ENCODE data around the gene ERN1. TPM values are rescaled to one million over a fixed set of nuclear protein-coding genes. Genes with fewer than 3 reads are reported as not detected.

ERN1 gene
- total RNA-seq, 1 donor from 2014 or later, result 6.3 TPM

DNA sequence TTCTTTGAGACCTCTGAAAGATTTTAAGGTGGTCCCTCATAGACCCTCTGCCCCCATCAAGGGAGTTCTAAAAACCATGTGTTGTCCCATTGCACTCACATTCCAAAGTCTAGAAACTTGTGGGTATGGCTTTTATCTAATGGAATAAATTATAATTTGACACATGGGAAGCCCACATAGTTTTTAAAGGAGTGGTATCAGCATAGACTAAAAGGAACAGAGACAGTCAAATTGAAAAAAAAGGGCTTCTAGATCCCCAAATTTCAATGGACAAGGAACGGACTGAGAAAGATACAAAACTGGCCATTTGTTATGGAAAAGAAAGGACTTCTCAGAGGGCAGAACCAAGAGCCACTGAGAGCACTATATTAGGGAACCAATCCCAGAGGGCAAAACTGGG is 60.8 kb downstream of the ERN1 start:
- H3K4me3 ChIP-seq (ENCODE audit: low read depth, low read length), result no peak overlapping the region
- TF ChIP-seq, protein P1, sequence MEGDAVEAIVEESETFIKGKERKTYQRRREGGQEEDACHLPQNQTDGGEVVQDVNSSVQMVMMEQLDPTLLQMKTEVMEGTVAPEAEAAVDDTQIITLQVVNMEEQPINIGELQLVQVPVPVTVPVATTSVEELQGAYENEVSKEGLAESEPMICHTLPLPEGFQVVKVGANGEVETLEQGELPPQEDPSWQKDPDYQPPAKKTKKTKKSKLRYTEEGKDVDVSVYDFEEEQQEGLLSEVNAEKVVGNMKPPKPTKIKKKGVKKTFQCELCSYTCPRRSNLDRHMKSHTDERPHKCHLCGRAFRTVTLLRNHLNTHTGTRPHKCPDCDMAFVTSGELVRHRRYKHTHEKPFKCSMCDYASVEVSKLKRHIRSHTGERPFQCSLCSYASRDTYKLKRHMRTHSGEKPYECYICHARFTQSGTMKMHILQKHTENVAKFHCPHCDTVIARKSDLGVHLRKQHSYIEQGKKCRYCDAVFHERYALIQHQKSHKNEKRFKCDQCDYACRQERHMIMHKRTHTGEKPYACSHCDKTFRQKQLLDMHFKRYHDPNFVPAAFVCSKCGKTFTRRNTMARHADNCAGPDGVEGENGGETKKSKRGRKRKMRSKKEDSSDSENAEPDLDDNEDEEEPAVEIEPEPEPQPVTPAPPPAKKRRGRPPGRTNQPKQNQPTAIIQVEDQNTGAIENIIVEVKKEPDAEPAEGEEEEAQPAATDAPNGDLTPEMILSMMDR (conservative IDR thresholded peaks at IDR 0.05; ENCODE audit: low read depth, low read length), result no peak
- DNase-seq (ENCODE audit: low read depth), result no peak

DNA sequence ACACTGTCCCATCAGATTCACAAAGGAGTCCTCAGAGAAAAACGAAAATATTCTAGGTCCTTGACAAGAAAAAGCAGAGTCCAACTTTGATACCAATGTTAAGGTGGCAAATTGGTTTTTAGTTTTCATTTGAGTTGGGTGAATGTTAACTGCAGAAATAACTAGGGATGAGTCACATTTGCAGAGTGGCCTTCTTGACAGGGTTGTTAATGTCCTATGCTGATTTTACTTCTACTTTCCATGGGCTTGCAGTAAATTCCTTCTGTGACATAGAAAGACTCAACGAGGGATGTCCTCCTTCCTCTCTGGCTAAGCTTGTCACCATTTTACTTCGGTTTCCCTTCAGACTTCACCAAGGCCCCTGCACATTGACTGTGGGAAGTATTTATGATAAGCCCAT is 62.3 kb downstream of the ERN1 start:
- DNase-seq (ENCODE audit: low read depth), result no peak

DNA sequence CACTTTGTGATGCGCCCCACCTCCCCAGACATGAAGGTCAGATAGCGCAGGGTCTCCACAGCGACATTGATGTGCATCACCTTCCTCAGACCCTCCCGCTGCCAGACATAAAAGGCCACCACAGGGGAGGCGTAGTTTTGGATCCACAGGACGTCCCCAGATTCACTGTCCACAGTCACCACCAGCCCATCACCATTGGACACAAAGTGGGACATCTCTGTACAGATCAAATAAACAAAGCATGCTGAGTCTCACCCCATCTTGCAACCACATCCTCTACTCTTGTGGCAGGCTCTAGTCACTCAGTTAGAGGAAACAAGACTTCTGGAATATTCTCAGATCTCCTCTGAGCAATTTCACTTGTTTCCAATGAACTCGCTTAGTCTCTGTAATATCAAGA is 63.2 kb downstream of the ERN1 start:
- no peak overlapping the region for H3K4me3 ChIP-seq (ENCODE audit: low read depth, low read length)
- TF ChIP-seq, protein P1 (conservative IDR thresholded peaks at IDR 0.05; ENCODE audit: low read depth, low read length), result no peak
- DNase-seq (ENCODE audit: low read depth), result no peak

More for the DNA sequence above, 62.3 kb downstream of the ERN1 start:
- TF ChIP-seq, protein P1 (conservative IDR thresholded peaks at IDR 0.05; ENCODE audit: low read depth, low read length), result no peak
- H3K4me3 ChIP-seq (ENCODE audit: low read depth, low read length), result no peak overlapping the region

DNA sequence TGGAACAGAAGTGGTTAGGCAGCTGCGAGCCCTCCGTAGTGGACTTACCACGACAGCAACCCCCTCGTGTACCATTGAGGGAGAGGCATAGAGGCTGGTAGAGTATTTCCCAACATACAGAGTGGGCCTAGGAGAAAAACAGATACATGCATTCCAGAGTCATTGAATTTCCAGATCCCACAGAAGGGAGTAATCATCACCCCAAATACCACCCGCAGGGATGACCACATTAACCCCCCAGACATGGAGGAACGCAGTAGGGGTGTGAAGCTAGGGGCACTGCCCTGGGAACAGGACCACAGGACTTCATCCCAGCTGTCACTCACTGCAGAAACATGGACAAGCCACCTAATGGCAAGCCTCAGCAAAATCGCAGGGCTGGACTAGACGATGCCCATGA is 64.8 kb downstream of the ERN1 start:
- no peak overlapping the region for H3K4me3 ChIP-seq (ENCODE audit: low read depth, low read length)
- TF ChIP-seq, protein P1 (conservative IDR thresholded peaks at IDR 0.05; ENCODE audit: low read depth, low read length), result no peak
- no peak for DNase-seq (ENCODE audit: low read depth)

DNA sequence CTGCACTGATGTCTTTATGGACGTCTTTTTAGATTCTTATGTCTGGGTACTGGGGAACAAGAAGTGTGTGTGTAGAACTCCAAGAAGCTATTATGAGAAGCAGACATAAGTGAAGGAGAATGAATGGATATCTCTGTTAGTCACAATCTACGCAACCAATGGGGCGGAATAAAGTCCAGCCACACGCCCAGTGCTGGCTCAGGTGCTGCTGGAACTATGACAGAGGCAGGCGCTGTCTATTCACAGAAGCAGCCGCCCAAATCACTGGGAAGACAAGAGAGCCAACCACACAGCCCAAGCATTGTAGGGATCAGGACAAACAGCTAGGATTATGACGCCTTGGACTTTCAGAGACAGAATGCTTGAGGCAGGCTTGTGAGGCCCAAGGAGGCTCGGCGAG is 65.6 kb downstream of the ERN1 start:
- DNase-seq (ENCODE audit: low read depth), result no peak
- no peak overlapping the region for H3K4me3 ChIP-seq (ENCODE audit: low read depth, low read length)
- TF ChIP-seq, protein P1 (conservative IDR thresholded peaks at IDR 0.05; ENCODE audit: low read depth, low read length), result no peak

DNA sequence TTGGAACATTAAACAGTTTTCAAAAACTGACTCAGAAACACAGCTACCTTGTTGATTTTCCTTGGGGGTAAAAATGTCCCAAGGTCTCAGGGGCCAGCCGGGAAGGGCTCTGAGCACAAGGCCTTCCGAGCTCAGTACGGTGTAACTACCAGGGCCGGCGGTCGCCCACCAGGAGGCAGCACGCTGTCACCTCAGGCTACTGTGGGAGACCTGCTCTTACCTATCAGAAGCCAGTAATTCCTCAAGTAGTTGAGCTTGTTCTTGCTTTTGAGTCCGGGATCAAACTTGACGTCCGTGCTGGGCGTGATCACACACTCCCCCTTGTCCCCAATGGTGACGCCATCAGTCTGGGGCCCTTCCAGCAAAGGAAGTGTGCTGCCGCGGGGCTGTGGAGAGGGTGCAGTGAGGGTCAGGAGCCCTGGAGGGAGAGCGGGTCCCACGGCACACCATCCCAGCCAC is 66.1 kb downstream of the ERN1 start:
- no peak for DNase-seq (ENCODE audit: low read depth)
- TF ChIP-seq, protein P1 (conservative IDR thresholded peaks at IDR 0.05; ENCODE audit: low read depth, low read length), result peak; percentile 39
- no peak overlapping the region for H3K4me3 ChIP-seq (ENCODE audit: low read depth, low read length)

DNA sequence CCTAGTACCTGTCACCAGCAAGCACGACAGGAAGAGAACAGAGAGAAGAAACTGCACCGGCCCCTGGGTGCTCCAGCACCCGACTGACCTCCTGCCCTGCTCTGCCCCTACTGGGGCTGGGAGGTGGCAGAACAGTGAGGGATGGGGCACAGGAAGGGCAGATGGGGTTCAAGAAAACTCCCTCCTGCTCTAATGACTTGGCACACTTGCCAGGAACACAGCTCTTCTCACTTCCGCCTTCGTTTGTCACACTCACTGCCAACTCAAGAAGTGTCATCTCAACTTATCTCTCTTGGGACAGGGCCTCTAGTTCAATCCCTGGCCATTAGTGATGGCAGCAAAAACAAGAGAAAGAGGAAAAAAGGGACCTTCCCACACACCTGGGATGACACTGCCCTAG is 66.9 kb downstream of the ERN1 start:
- no peak overlapping the region for H3K4me3 ChIP-seq (ENCODE audit: low read depth, low read length)
- TF ChIP-seq, protein P1 (conservative IDR thresholded peaks at IDR 0.05; ENCODE audit: low read depth, low read length), result no peak
- DNase-seq (ENCODE audit: low read depth), result no peak

All from epithelial cell of proximal tubule (primary cell).